NCI-H1092 (cell line): ENCODE results near the gene RFTN1.
"Not testable (repeated sequence)": the region's sequence is repeated elsewhere in the genome, so short reads cannot be mapped to it uniquely, and the experiment has no call there.

Experiments used
- DNase-seq: peaks from one replicate; lab custom pipeline; 2025; lab: John Stamatoyannopoulos, UW

The RFTN1 gene

GRCh38 chr3:16329036-16329825, 184.3 kb downstream of the RFTN1 start:
- no peak for DNase-seq

- no peak for DNase-seq
Measured at GRCh38 chr3:16328124-16328523, 185.4 kb downstream of the RFTN1 start.

- DNase-seq: no peak
Measured at GRCh38 chr3:16326724-16327349, 186.7 kb downstream of the RFTN1 start.

- DNase-seq: no peak
Measured at GRCh38 chr3:16325850-16326249, 187.6 kb downstream of the RFTN1 start.

GRCh38 chr3:16323737-16324136, 189.8 kb downstream of the RFTN1 start:
- no peak for DNase-seq

- DNase-seq: no peak
Measured at GRCh38 chr3:16322189-16322588, 191.3 kb downstream of the RFTN1 start.

- no peak for DNase-seq
Measured at GRCh38 chr3:16320711-16321110, 192.8 kb downstream of the RFTN1 start.

GRCh38 chr3:16319723-16320122, 193.8 kb downstream of the RFTN1 start:
- DNase-seq: no peak

GRCh38 chr3:16319307-16319706, 194.2 kb downstream of the RFTN1 start:
- DNase-seq: no peak

- no peak for DNase-seq
Measured at GRCh38 chr3:16318176-16318575, 195.3 kb downstream of the RFTN1 start.

GRCh38 chr3:16317561-16317945, 195.9 kb downstream of the RFTN1 start:
- DNase-seq: no peak

- DNase-seq: no peak
Measured at GRCh38 chr3:16316847-16317560, 196.5 kb downstream of the RFTN1 start.

GRCh38 chr3:16316396-16316795, 197.1 kb downstream of the RFTN1 start:
- DNase-seq: no peak

GRCh38 chr3:16315623-16316022, 197.9 kb downstream of the RFTN1 start:
- DNase-seq: no peak

- DNase-seq: no peak
Measured at GRCh38 chr3:16313886-16314645, 199.4 kb downstream of the RFTN1 start.

- no peak for DNase-seq
Measured at GRCh38 chr3:16311960-16312451, 201.5 kb downstream of the RFTN1 start.

GRCh38 chr3:16310486-16310885, 203.0 kb downstream of the RFTN1 start:
- not testable (repeated sequence) for DNase-seq

- no peak for DNase-seq
Measured at GRCh38 chr3:16309558-16309957, 203.9 kb downstream of the RFTN1 start.

GRCh38 chr3:16308727-16309126, 204.8 kb downstream of the RFTN1 start:
- no peak for DNase-seq

- no peak for DNase-seq
Measured at GRCh38 chr3:16307832-16308531, 205.5 kb downstream of the RFTN1 start.

- no peak for DNase-seq
Measured at GRCh38 chr3:16305111-16305541, 208.4 kb downstream of the RFTN1 start.
